CD4-positive, alpha-beta T cell (primary cell): ENCODE measurements around the gene DPP4. TPM values are rescaled to one million over a fixed set of nuclear protein-coding genes. Genes with fewer than 3 reads are reported as not detected.

ENCODE experiments used
- ATAC-seq: fragments of 200-7000 bp; cut with Tn5 transposase; one replicate; pipeline ENCODE4 v1.10.0; 2022; ENCODE audit warnings: mild to moderate bottlenecking; ENCODE audit not compliant: poor library complexity
- CTCF ChIA-PET: fragments of 350-600 bp; sonication (Branson Sonifier 250); formaldehyde crosslinking; loops from one replicate; lab custom pipeline; 2021; ENCODE audit warnings: antibody characterized with exemption, inconsistent platforms; lab: Charles Lee
- POLR2A ChIA-PET: fragments of 350-600 bp; sonication (Branson Sonifier 250); formaldehyde crosslinking; loops from one replicate; lab custom pipeline; 2021; ENCODE audit warnings: antibody characterized with exemption, inconsistent platforms; lab: Charles Lee
- DNase-seq, 14 experiments: peaks; one replicate each; pipeline ENCODE4 v3.0.0-alpha.2; 2013 to 2020; ENCODE audit warnings: mixed read lengths in 2 of 14
- H3K27ac ChIP-seq, 2 donors: one replicate each; pipeline versions ENCODE4 v1.5.1 to v1.7.0; 2013; ENCODE audit warnings: low read length in 2 of 2, low read depth in 1 of 2, mild to moderate bottlenecking in 1 of 2
- H3K27me3 ChIP-seq, 2 experiments: 1 replicate in 1 of 2; 2 replicates in 1 of 2; pipeline versions ENCODE4 v1.6.1 to v1.7.0; 2013; ENCODE audit warnings: low read length in 2 of 2, control low read depth in 1 of 2, mild to moderate bottlenecking in 1 of 2, moderate library complexity in 1 of 2; ENCODE audit not compliant: insufficient read depth in 2 of 2, control insufficient read depth in 1 of 2
- H3K36me3 ChIP-seq: one replicate; pipeline ENCODE4 v1.6.1; 2013; ENCODE audit warnings: low read length, control low read depth; ENCODE audit not compliant: insufficient read depth
- H3K4me1 ChIP-seq: one replicate; pipeline ENCODE4 v1.6.1; 2013; ENCODE audit warnings: low read length, control low read depth; ENCODE audit not compliant: insufficient read depth
- H3K4me3 ChIP-seq: one replicate; pipeline ENCODE4 v1.5.1; 2013; ENCODE audit warnings: mild to moderate bottlenecking, low read length, moderate library complexity
- H3K9me3 ChIP-seq, 2 experiments: 1 replicate in 1 of 2; 2 replicates in 1 of 2; pipeline versions ENCODE4 v1.6.1 to v1.7.0; 2013; ENCODE audit warnings: low read length in 2 of 2, mild to moderate bottlenecking in 2 of 2, control low read depth in 1 of 2, moderate library complexity in 1 of 2; ENCODE audit not compliant: control insufficient read depth in 1 of 2, insufficient read depth in 1 of 2
- H3K27ac Mint-ChIP-seq: one replicate; pipeline ENCODE4 v1.8.0; 2020; ENCODE audit warnings: mixed read lengths
- H3K27me3 Mint-ChIP-seq: one replicate; pipeline ENCODE4 v1.8.0; 2021; ENCODE audit warnings: mixed read lengths
- H3K36me3 Mint-ChIP-seq: one replicate; pipeline ENCODE4 v1.8.0; 2021; ENCODE audit warnings: low read depth, mixed read lengths
- H3K4me1 Mint-ChIP-seq: one replicate; pipeline ENCODE4 v1.8.0; 2021; ENCODE audit warnings: low read depth, mixed read lengths
- H3K4me3 Mint-ChIP-seq: one replicate; pipeline ENCODE4 v1.8.0; 2020; ENCODE audit warnings: mild to moderate bottlenecking, mixed read lengths
- H3K9me3 Mint-ChIP-seq: one replicate; pipeline ENCODE4 v1.8.0; 2020; ENCODE audit warnings: mixed read lengths
- intact Hi-C, 2 experiments: fragments of 100-400 bp; cut with DNase I in 1 of 2; cut with micrococcal nuclease in 1 of 2; formaldehyde crosslinking; loops; one replicate each; pipeline versions ENCODE4 v1.15.1 to v1.9.0; 2023 to 2025; cut with DNase I, micrococcal nuclease
- total RNA-seq, 174 experiments: library from RNA in 2 of 174; stranded (reverse) in 2 of 174; gene quantifications; one replicate each; pipeline ENCODE4 v1.2.3 and lab custom pipeline; 2021 to 2026
- TF ChIP-seq, protein P1 (sequence below): fragments of 200-600 bp; IDR thresholded peaks from one replicate; pipeline ENCODE4 v1.8.0; 2022; ENCODE audit warnings: antibody characterized with exemption, mild to moderate bottlenecking

DPP4 gene
- total RNA-seq, 2 experiments from 2014 or later: 15.5 to 16.7 TPM

- Histone ChIP-seq H3K4me3 (no peak overlapping the region), H3K36me3 (peaks cover 4% of the 10 kb centered on the region), H3K9me3 (no peaks in the 10 kb centered on the region), H3K27me3 (no peaks in the 10 kb centered on the region), H3K27ac (no peak overlapping the region), H3K4me1 (peaks cover 18% of the 10 kb centered on the region)
- intact Hi-C loops: no loop called here
- POLR2A ChIA-PET: no interaction called here
- H3K9me3 Mint-ChIP-seq: no peaks in the 10 kb centered on the region
- ATAC-seq (no peak), DNase-seq (no peak)
- no peaks in the 10 kb centered on the region for H3K27me3 Mint-ChIP-seq
- CTCF ChIA-PET: interaction anchor here (1.3 kb wide), 1 partner anchor 14 kb away, joined by 4 read pairs; no protein-coding TSS in a partner anchor
- no peak overlapping the region for H3K4me3 Mint-ChIP-seq
- TF ChIP-seq, protein P1, sequence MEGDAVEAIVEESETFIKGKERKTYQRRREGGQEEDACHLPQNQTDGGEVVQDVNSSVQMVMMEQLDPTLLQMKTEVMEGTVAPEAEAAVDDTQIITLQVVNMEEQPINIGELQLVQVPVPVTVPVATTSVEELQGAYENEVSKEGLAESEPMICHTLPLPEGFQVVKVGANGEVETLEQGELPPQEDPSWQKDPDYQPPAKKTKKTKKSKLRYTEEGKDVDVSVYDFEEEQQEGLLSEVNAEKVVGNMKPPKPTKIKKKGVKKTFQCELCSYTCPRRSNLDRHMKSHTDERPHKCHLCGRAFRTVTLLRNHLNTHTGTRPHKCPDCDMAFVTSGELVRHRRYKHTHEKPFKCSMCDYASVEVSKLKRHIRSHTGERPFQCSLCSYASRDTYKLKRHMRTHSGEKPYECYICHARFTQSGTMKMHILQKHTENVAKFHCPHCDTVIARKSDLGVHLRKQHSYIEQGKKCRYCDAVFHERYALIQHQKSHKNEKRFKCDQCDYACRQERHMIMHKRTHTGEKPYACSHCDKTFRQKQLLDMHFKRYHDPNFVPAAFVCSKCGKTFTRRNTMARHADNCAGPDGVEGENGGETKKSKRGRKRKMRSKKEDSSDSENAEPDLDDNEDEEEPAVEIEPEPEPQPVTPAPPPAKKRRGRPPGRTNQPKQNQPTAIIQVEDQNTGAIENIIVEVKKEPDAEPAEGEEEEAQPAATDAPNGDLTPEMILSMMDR: no peak
- H3K27ac Mint-ChIP-seq: no peak overlapping the region
- peaks cover 21% of the 10 kb centered on the region for H3K4me1 Mint-ChIP-seq
- H3K36me3 Mint-ChIP-seq: no peaks in the 10 kb centered on the region
These were observed 85.4 kb downstream of the DPP4 start for GRCh38 chr2:161988589-161988988.

DNA sequence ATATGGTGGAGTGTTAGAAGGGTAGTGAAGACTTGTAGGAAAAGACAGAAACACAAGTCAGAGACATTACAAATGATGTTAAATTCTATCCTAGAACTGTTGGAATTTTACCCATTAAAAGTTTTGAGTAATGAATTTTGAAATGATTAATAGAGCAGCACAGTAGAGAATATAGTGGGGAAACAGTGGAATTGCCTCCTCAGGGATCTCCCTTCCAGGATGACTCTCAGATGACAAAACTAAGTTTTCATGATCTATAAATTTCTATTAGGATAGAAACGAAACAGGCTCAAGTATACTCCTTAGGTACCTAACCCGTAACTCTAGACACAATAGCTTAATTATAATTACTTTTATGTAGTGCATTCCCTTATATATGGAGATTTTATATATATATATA lies 86.7 kb downstream of the DPP4 start:
- Histone ChIP-seq H3K27me3 (no peaks in the 10 kb centered on the region), H3K36me3 (peaks cover 4% of the 10 kb centered on the region), H3K4me3 (no peak overlapping the region), H3K27ac (no peak overlapping the region), H3K4me1 (peaks cover 7% of the 10 kb centered on the region), H3K9me3 (no peaks in the 10 kb centered on the region)
- intact Hi-C loops: no loop called here
- no peak overlapping the region for H3K4me3 Mint-ChIP-seq
- TF ChIP-seq, protein P1: no peak
- no peaks in the 10 kb centered on the region for H3K9me3 Mint-ChIP-seq
- DNase-seq (no peak), ATAC-seq (no peak)
- ChIA-PET POLR2A (interaction anchor here (0.6 kb wide), 1 partner anchor 24 kb away, joined by 3 read pairs; no protein-coding TSS in a partner anchor), CTCF (no interaction called here)
- peaks cover 8% of the 10 kb centered on the region for H3K4me1 Mint-ChIP-seq
- no peaks in the 10 kb centered on the region for H3K36me3 Mint-ChIP-seq
- no peaks in the 10 kb centered on the region for H3K27me3 Mint-ChIP-seq
- no peak overlapping the region for H3K27ac Mint-ChIP-seq

GRCh38 chr2:161983866-161984265 lies 90.1 kb downstream of the DPP4 start:
- Histone ChIP-seq H3K4me1 (peaks cover 3% of the 10 kb centered on the region), H3K27me3 (no peaks in the 10 kb centered on the region), H3K9me3 (no peaks in the 10 kb centered on the region), H3K4me3 (no peak overlapping the region), H3K27ac (no peak overlapping the region), H3K36me3 (no peaks in the 10 kb centered on the region)
- intact Hi-C loops: no loop called here
- H3K27ac Mint-ChIP-seq: no peak overlapping the region
- H3K9me3 Mint-ChIP-seq: no peaks in the 10 kb centered on the region
- ChIA-PET CTCF (no interaction called here), POLR2A (no interaction called here)
- H3K4me3 Mint-ChIP-seq: no peak overlapping the region
- peaks cover 13% of the 10 kb centered on the region for H3K4me1 Mint-ChIP-seq
- H3K36me3 Mint-ChIP-seq: no peaks in the 10 kb centered on the region
- H3K27me3 Mint-ChIP-seq: no peaks in the 10 kb centered on the region
- DNase-seq: no peak
- TF ChIP-seq, protein P1: no peak
- ATAC-seq: no peak
